Transverse colon (tissue), 3 donors: ENCODE data around the gene EYA3.

Experiments
- EP300 ChIP-seq: sonication (generic); formaldehyde crosslinking; IDR thresholded peaks from one replicate; pipeline ENCODE4 v1.6.1; 2017; ENCODE audit warnings: antibody characterized with exemption, low read depth
- POLR2A ChIP-seq: fragments of 450-650 bp; IDR thresholded peaks from one replicate; pipeline ENCODE4 v1.6.1; 2016; ENCODE audit warnings: antibody characterized with exemption, mild to moderate bottlenecking, moderate library complexity
- TF ChIP-seq, protein P1 (sequence below), 5 experiments: fragments of 200-600 bp in 3 of 5; fragments of 450-650 bp in 2 of 5; sonication (generic) in 3 of 5; IDR thresholded peaks; 1 replicate in 2 of 5; 2 replicates in 3 of 5; pipeline ENCODE4 v1.5.1; 2016 to 2017; ENCODE audit warnings: antibody characterized with exemption in 5 of 5, inconsistent platforms in 3 of 5, mild to moderate bottlenecking in 2 of 5, moderate library complexity in 1 of 5

DNA sequence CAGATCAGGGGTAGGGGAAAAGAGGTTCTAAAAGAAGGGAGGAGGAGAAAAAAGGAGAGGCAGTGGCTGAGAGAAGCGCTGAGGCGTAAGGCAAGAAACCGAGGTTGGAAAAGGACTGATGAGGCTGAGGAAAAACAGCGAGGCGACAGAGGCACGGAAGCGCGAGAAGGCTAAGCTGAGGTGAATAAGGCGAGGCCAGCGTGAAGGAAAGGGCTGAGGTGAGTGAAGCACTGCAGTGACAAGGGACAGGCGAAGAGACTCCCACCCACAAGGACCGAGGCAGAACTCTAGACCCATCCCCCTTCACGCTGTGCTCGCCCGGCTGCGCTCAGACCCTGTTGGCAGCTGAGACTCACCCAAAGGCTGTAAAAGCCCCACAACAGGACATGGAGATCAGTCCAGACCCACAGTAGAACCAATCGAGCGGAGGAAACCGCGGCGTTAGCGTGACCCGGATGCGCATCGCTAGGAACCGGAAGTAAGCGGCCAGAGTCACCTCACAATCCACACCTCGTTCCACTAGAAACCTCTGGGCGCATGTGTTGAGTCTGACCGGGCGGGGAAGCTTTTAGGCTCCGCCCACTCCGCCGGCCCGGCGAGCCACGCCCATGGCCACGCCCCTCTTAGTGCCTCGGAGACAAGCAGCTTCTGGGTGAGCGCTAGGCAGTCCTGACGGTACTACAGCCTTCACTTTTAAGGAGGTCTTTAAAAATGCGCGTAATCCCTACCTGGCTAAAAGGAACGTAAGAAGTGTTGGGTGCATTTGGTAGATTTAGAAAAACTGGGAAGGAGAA, at the start of gene EYA3:
- TF ChIP-seq POLR2A (peak; percentile 76), EP300 (no peak)
- TF ChIP-seq, protein P1, sequence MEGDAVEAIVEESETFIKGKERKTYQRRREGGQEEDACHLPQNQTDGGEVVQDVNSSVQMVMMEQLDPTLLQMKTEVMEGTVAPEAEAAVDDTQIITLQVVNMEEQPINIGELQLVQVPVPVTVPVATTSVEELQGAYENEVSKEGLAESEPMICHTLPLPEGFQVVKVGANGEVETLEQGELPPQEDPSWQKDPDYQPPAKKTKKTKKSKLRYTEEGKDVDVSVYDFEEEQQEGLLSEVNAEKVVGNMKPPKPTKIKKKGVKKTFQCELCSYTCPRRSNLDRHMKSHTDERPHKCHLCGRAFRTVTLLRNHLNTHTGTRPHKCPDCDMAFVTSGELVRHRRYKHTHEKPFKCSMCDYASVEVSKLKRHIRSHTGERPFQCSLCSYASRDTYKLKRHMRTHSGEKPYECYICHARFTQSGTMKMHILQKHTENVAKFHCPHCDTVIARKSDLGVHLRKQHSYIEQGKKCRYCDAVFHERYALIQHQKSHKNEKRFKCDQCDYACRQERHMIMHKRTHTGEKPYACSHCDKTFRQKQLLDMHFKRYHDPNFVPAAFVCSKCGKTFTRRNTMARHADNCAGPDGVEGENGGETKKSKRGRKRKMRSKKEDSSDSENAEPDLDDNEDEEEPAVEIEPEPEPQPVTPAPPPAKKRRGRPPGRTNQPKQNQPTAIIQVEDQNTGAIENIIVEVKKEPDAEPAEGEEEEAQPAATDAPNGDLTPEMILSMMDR (IDR thresholded peaks at IDR 0.05): no peak
